MG63 (cell line): ENCODE measurements around the gene CD99. TPM values are rescaled to one million over a fixed set of nuclear protein-coding genes. Genes with fewer than 3 reads are reported as not detected.
A peak's percentile ranks its signal among the peaks of the same experiment; 100 is the strongest.
"Not testable (repeated sequence)": the region's sequence is repeated elsewhere in the genome, so short reads cannot be mapped to it uniquely, and the experiment has no call there.

ENCODE experiments used
- DNase-seq: peaks from one replicate; pipeline ENCODE4 v3.0.0-alpha.2; 2020
- H3K27me3 ChIP-seq: fragments of 250-450 bp; sonication (Bioruptor Pico); 2 replicates; pipeline ENCODE4 v1.5.1; 2020; ENCODE audit warnings: mild to moderate bottlenecking, moderate library complexity
- H3K36me3 ChIP-seq: fragments of 250-450 bp; sonication (Bioruptor Pico); 2 replicates; pipeline ENCODE4 v1.5.1; 2020; ENCODE audit warnings: mild to moderate bottlenecking, moderate library complexity
- H3K4me3 ChIP-seq: fragments of 250-450 bp; sonication (Bioruptor Pico); 2 replicates; pipeline ENCODE4 v1.5.1; 2020; ENCODE audit warnings: mild to moderate bottlenecking, moderate library complexity
- H3K9me3 ChIP-seq: fragments of 250-450 bp; sonication (Bioruptor Pico); 2 replicates; pipeline ENCODE4 v1.5.1; 2020; ENCODE audit warnings: mild to moderate bottlenecking, moderate library complexity
- total RNA-seq: library from RNA; depleted of rRNA; stranded (reverse); fragments of >200 nt; shearing (Covaris generic); gene quantifications from 2 replicates; pipeline ENCODE4 v1.2.3, GENCODE V29; 2014; ENCODE audit warnings: low replicate concordance

CD99 gene
- total RNA-seq, 1 experiment from 2014 or later, result 695 TPM

- Histone ChIP-seq H3K9me3 (no peaks in the 10 kb centered on the region), H3K36me3 (peaks cover 71% of the 10 kb centered on the region), H3K27me3 (no peaks in the 10 kb centered on the region), H3K4me3 (no peak overlapping the region)
- DNase-seq, result no peak
These were observed 41.6 kb downstream of the CD99 start for GRCh38 chrX:2732649-2733048.

- no peak for DNase-seq
- peaks cover 71% of the 10 kb centered on the region for H3K36me3 ChIP-seq
- H3K27me3 ChIP-seq, result no peaks in the 10 kb centered on the region
- H3K4me3 ChIP-seq, result no peak overlapping the region
- no peaks in the 10 kb centered on the region for H3K9me3 ChIP-seq
These were observed 42.2 kb downstream of the CD99 start for GRCh38 chrX:2733286-2733685.

GRCh38 chrX:2735270-2735669 lies 44.2 kb downstream of the CD99 start:
- H3K4me3 ChIP-seq, result no peak overlapping the region
- no peaks in the 10 kb centered on the region for H3K27me3 ChIP-seq
- H3K9me3 ChIP-seq, result no peaks in the 10 kb centered on the region
- peaks cover 69% of the 10 kb centered on the region for H3K36me3 ChIP-seq
- no peak for DNase-seq

GRCh38 chrX:2740672-2741071 lies 49.6 kb downstream of the CD99 start:
- H3K36me3 ChIP-seq, result peaks cover 67% of the 10 kb centered on the region
- DNase-seq, result no peak
- H3K27me3 ChIP-seq, result no peaks in the 10 kb centered on the region
- H3K9me3 ChIP-seq, result no peaks in the 10 kb centered on the region
- H3K4me3 ChIP-seq, result no peak overlapping the region

GRCh38 chrX:2741386-2741785 lies 50.3 kb downstream of the CD99 start:
- no peak overlapping the region for H3K4me3 ChIP-seq
- DNase-seq, result no peak
- no peaks in the 10 kb centered on the region for H3K27me3 ChIP-seq
- H3K9me3 ChIP-seq, result no peaks in the 10 kb centered on the region
- peaks cover 63% of the 10 kb centered on the region for H3K36me3 ChIP-seq

GRCh38 chrX:2746250-2746649 lies 55.2 kb downstream of the CD99 start:
- H3K27me3 ChIP-seq, DNase-seq, H3K4me3 ChIP-seq, H3K9me3 ChIP-seq: not testable (repeated sequence)
- H3K36me3 ChIP-seq, result peaks cover 27% of the 10 kb centered on the region

GRCh38 chrX:2748171-2748814 lies 57.2 kb downstream of the CD99 start:
- peak; percentile 44 for DNase-seq
- no peaks in the 10 kb centered on the region for H3K27me3 ChIP-seq
- H3K4me3 ChIP-seq, result no peak overlapping the region
- peaks cover 9% of the 10 kb centered on the region for H3K36me3 ChIP-seq
- H3K9me3 ChIP-seq, result no peaks in the 10 kb centered on the region

GRCh38 chrX:2748815-2749188 lies 57.7 kb downstream of the CD99 start:
- Histone ChIP-seq H3K27me3 (no peaks in the 10 kb centered on the region), H3K4me3 (no peak overlapping the region), H3K36me3 (peaks cover 4% of the 10 kb centered on the region), H3K9me3 (no peaks in the 10 kb centered on the region)
- no peak for DNase-seq

GRCh38 chrX:2751291-2751690 lies 60.2 kb downstream of the CD99 start:
- Histone ChIP-seq H3K4me3 (no peak overlapping the region), H3K9me3 (no peaks in the 10 kb centered on the region), H3K36me3 (no peaks in the 10 kb centered on the region), H3K27me3 (no peaks in the 10 kb centered on the region)
- DNase-seq, result no peak

GRCh38 chrX:2751874-2752300 lies 60.8 kb downstream of the CD99 start, which contains the start of gene XG:
Gene XG (plus strand): TSS chrX:2752040. CDS start chrX:2752275, 235 bp downstream.
- H3K4me3 ChIP-seq, result peak within 1 kb of the TSS; percentile 10; the same call in 1 of the 2 replicates
- H3K27me3 ChIP-seq, H3K9me3 ChIP-seq, H3K36me3 ChIP-seq: not testable (repeated sequence)
- DNase-seq, result peak; percentile 45

GRCh38 chrX:2752441-2752840 lies 61.3 kb downstream of the CD99 start:
- not testable (repeated sequence) for DNase-seq, H3K36me3 ChIP-seq, H3K27me3 ChIP-seq, H3K9me3 ChIP-seq, H3K4me3 ChIP-seq

- not testable (repeated sequence) for H3K36me3 ChIP-seq, H3K9me3 ChIP-seq, H3K27me3 ChIP-seq, H3K4me3 ChIP-seq
- DNase-seq, result peak; percentile 31
These were observed 64.1 kb downstream of the CD99 start for GRCh38 chrX:2755163-2755715.

- peaks cover 3% of the 10 kb centered on the region; the same call in 1 of the 2 replicates for H3K27me3 ChIP-seq
- H3K36me3 ChIP-seq, result no peaks in the 10 kb centered on the region
- no peaks in the 10 kb centered on the region for H3K9me3 ChIP-seq
- no peak overlapping the region for H3K4me3 ChIP-seq
- no peak for DNase-seq
These were observed 65.5 kb downstream of the CD99 start for GRCh38 chrX:2756548-2756947.

- no peak for DNase-seq
- Histone ChIP-seq H3K9me3 (no peaks in the 10 kb centered on the region), H3K4me3 (no peak overlapping the region), H3K27me3 (peaks cover 3% of the 10 kb centered on the region; the same call in 1 of the 2 replicates), H3K36me3 (no peaks in the 10 kb centered on the region)
These were observed 70.2 kb downstream of the CD99 start for GRCh38 chrX:2761246-2761645.

- DNase-seq, H3K27me3 ChIP-seq: not testable (repeated sequence)
These were observed 71.6 kb downstream of the CD99 start for GRCh38 chrX:2762671-2763070.

GRCh38 chrX:2764766-2765548 lies 73.9 kb downstream of the CD99 start:
- not testable (repeated sequence) for H3K36me3 ChIP-seq, H3K9me3 ChIP-seq, H3K4me3 ChIP-seq, DNase-seq, H3K27me3 ChIP-seq

More at GRCh38 chrX:2762671-2763070, 71.6 kb downstream of the CD99 start:
- H3K36me3 ChIP-seq, H3K4me3 ChIP-seq, H3K9me3 ChIP-seq: not testable (repeated sequence)

GRCh38 chrX:2765549-2765830 lies 74.4 kb downstream of the CD99 start:
- H3K27me3 ChIP-seq, result no peaks in the 10 kb centered on the region
- no peaks in the 10 kb centered on the region for H3K9me3 ChIP-seq
- H3K4me3 ChIP-seq, result no peak overlapping the region
- H3K36me3 ChIP-seq, result no peaks in the 10 kb centered on the region
- DNase-seq, result no peak

- H3K36me3 ChIP-seq, result no peaks in the 10 kb centered on the region
- no peak for DNase-seq
- H3K9me3 ChIP-seq, result no peaks in the 10 kb centered on the region
- no peaks in the 10 kb centered on the region; the same call in 1 of the 2 replicates for H3K27me3 ChIP-seq
- H3K4me3 ChIP-seq, result no peak overlapping the region
These were observed 75.8 kb downstream of the CD99 start for GRCh38 chrX:2766906-2767305.
